HepG2 (cell line): ENCODE results near the gene IQCK. TPM values are rescaled to one million over a fixed set of nuclear protein-coding genes. Genes with fewer than 3 reads are reported as not detected.

Experiments
- ARNT2 ChIP-seq: sonication (generic); formaldehyde crosslinking; IDR thresholded peaks from 2 replicates; pipeline ENCODE4 v1.8.0; 2022; ENCODE audit warnings: mild to moderate bottlenecking, low read depth, missing genetic modification reagents, moderate library complexity
- CCDC6 ChIP-seq: sonication (generic); formaldehyde crosslinking; IDR thresholded peaks from 2 replicates; pipeline ENCODE4 v1.8.1; 2022; ENCODE audit warnings: mild to moderate bottlenecking, missing genetic modification reagents, moderate library complexity
- FOXP4 ChIP-seq: sonication (generic); formaldehyde crosslinking; IDR thresholded peaks from 2 replicates; pipeline ENCODE4 v1.4.0; 2020; ENCODE audit warnings: missing genetic modification reagents
- HMG20B ChIP-seq: conservative IDR thresholded peaks from 2 replicates; pipeline ENCODE4 v1.6.1; 2016; ENCODE audit warnings: missing genetic modification reagents, missing compliant biosample characterization
- HOXA7 ChIP-seq: sonication (generic); formaldehyde crosslinking; IDR thresholded peaks from 2 replicates; pipeline ENCODE4 v1.8.1; 2022; ENCODE audit warnings: mild to moderate bottlenecking, missing genetic modification reagents, moderate library complexity
- LRRFIP1 ChIP-seq: sonication (generic); formaldehyde crosslinking; conservative IDR thresholded peaks from 2 replicates; pipeline ENCODE4 v1.4.0; 2020; ENCODE audit warnings: missing genetic modification reagents
- MYNN ChIP-seq: sonication (generic); formaldehyde crosslinking; IDR thresholded peaks from 2 replicates; pipeline ENCODE4 v1.4.0; 2020; ENCODE audit warnings: mild to moderate bottlenecking, low read depth, missing genetic modification reagents
- NBN ChIP-seq: fragments of 450-650 bp; conservative IDR thresholded peaks from 2 replicates; pipeline ENCODE4 v1.6.1; 2017
- NCOA1 ChIP-seq: sonication (generic); formaldehyde crosslinking; IDR thresholded peaks from 2 replicates; pipeline ENCODE4 v1.9.0; 2021; ENCODE audit warnings: missing genetic modification reagents
- PHB2 ChIP-seq: fragments of 450-650 bp; IDR thresholded peaks from 2 replicates; pipeline ENCODE4 v1.6.1; 2018; ENCODE audit not compliant: partially characterized antibody
- RELA ChIP-seq: sonication (generic); formaldehyde crosslinking; IDR thresholded peaks from 2 replicates; pipeline ENCODE4 v1.4.0; 2020; ENCODE audit warnings: missing genetic modification reagents
- ZNF18 ChIP-seq: sonication (generic); formaldehyde crosslinking; IDR thresholded peaks from 2 replicates; pipeline ENCODE4 v1.8.0; 2022; ENCODE audit warnings: mild to moderate bottlenecking, missing genetic modification reagents; ENCODE audit not compliant: insufficient replicate concordance
- ZNF512B ChIP-seq: sonication (generic); formaldehyde crosslinking; IDR thresholded peaks from 2 replicates; pipeline ENCODE4 v1.5.1; 2020; ENCODE audit warnings: missing genetic modification reagents, mild to moderate bottlenecking, borderline replicate concordance
- ZNF761 ChIP-seq: sonication (generic); formaldehyde crosslinking; conservative IDR thresholded peaks from 2 replicates; pipeline ENCODE4 v1.4.0; 2020; ENCODE audit warnings: mild to moderate bottlenecking, missing genetic modification reagents
- polyA plus RNA-seq, 8 experiments: library from polyadenylated mRNA; depleted of rRNA in 3 of 8; stranded (reverse) in 7 of 8; unstranded in 1 of 8; fragments of >200 nt; fragmentation: Illumina TruSeq in 4 of 8; extraction: Trizol in 4 of 8; gene quantifications; 2 replicates each; pipeline versions ENCODE4 v1.2.1 to v1.2.3, GENCODE V29; 2011 to 2016; ENCODE audit warnings: low read depth in 4 of 8, missing spikeins in 1 of 8, mixed read lengths in 1 of 8; ENCODE audit not compliant: insufficient read depth in 1 of 8
- total RNA-seq, 5 experiments: library from RNA; depleted of rRNA; stranded (reverse); fragments of >200 nt; fragmentation: Illumina TruSeq; extraction: Trizol; gene quantifications; 2 replicates each; pipeline ENCODE4 v1.2.3, GENCODE V29; 2016; ENCODE audit warnings: low read depth in 1 of 5
- TF ChIP-seq, protein P1 (sequence below): IDR thresholded peaks from 2 replicates; pipeline ENCODE4 v1.6.1; 2016
- TF ChIP-seq, protein P2 (sequence below): sonication (generic); formaldehyde crosslinking; IDR thresholded peaks from 2 replicates; pipeline ENCODE4 v1.5.0; 2020; ENCODE audit warnings: missing genetic modification reagents, mild to moderate bottlenecking, borderline replicate concordance

IQCK gene
- total and polyA plus RNA-seq, 2 of the 13 experiments (the other 11 are each of a cell fraction or from before 2014, with no cell fraction given): 5.1 to 7.3 TPM

- TF ChIP-seq, protein P1, sequence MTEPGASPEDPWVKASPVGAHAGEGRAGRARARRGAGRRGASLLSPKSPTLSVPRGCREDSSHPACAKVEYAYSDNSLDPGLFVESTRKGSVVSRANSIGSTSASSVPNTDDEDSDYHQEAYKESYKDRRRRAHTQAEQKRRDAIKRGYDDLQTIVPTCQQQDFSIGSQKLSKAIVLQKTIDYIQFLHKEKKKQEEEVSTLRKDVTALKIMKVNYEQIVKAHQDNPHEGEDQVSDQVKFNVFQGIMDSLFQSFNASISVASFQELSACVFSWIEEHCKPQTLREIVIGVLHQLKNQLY (CRISPR knock-in tag): no peak
- TF ChIP-seq ZNF18 (CRISPR knock-in tag) (no peak), RELA (CRISPR knock-in tag) (peak; percentile 83; the same call in 1 of the 2 replicates), ARNT2 (CRISPR knock-in tag) (peak; percentile 97), PHB2 (no peak), LRRFIP1 (no peak), FOXP4 (CRISPR knock-in tag) (peak; percentile 81), NBN (no peak), MYNN (CRISPR knock-in tag) (0 out of 2 replicates have a peak, but pooled peaks have one; percentile 42), ZNF512B (CRISPR knock-in tag) (peak; percentile 50; the same call in 1 of the 2 replicates), HMG20B (CRISPR knock-in tag) (no peak), ZNF761 (CRISPR knock-in tag) (peak; percentile 98), CCDC6 (peak; percentile 69), NCOA1 (CRISPR knock-in tag) (peak; percentile 47; the same call in 1 of the 2 replicates), HOXA7 (CRISPR knock-in tag) (no peak)
- TF ChIP-seq, protein P2, sequence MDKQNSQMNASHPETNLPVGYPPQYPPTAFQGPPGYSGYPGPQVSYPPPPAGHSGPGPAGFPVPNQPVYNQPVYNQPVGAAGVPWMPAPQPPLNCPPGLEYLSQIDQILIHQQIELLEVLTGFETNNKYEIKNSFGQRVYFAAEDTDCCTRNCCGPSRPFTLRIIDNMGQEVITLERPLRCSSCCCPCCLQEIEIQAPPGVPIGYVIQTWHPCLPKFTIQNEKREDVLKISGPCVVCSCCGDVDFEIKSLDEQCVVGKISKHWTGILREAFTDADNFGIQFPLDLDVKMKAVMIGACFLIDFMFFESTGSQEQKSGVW (CRISPR knock-in tag): no peak
These were observed at the start of gene IQCK, which contains the start of gene KNOP1 (continued) for GRCh38 chr16:19717741-19718623.
